Measurements from ENCODE around the gene KCND1. TPM values are rescaled to one million over a fixed set of nuclear protein-coding genes. Genes with fewer than 3 reads are reported as not detected.

Gene KCND1
- total and polyA plus RNA-seq, 10 donors, result 1.5 to 3.7 (median 2.1) TPM

DNA sequence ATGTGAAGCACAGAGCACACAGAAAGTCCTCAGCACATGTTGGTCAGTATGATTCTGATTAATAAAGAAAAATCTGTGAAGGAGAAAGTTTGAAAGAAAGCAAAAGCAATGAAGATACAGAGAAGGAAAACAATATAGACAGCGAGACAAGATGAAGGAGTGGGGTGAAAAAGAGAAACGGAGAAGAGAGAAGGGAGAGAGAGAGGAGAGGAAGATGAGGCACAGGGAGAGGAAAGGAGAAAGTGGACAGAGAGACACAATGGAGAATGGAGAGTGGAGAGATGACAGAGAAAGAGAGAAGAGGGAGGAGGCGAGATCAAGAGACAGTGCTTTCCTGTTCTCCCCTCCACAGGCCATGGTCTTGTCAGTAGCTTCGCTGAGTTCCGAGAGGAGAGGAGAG, 3.9 kb upstream of the KCND1 start:
- 86 to 96% (median 95%) methylated on average over 4 to 5 of the region's 5 CpGs for WGBS, 5 donors
- intact Hi-C loops (cut with DNase I; ENCODE audit: low total_unique reads), result no loop called here
- Histone ChIP-seq H3K27me3 (replicated peaks in 1 of 7) (peaks cover 0 to 13% (median 0%) of the 10 kb centered on the region in 7 donors), H3K9me3 (no peaks in the 10 kb centered on the region), H3K4me1 (peaks cover 0 to 17% (median 11%) of the 10 kb centered on the region in 6 donors), H3K4me3 (no peak overlapping the region), H3K36me3 (peaks cover 0 to 71% (median 33%) of the 10 kb centered on the region in 6 donors), H3K27ac (no peak overlapping the region)
- TF ChIP-seq, protein P1, sequence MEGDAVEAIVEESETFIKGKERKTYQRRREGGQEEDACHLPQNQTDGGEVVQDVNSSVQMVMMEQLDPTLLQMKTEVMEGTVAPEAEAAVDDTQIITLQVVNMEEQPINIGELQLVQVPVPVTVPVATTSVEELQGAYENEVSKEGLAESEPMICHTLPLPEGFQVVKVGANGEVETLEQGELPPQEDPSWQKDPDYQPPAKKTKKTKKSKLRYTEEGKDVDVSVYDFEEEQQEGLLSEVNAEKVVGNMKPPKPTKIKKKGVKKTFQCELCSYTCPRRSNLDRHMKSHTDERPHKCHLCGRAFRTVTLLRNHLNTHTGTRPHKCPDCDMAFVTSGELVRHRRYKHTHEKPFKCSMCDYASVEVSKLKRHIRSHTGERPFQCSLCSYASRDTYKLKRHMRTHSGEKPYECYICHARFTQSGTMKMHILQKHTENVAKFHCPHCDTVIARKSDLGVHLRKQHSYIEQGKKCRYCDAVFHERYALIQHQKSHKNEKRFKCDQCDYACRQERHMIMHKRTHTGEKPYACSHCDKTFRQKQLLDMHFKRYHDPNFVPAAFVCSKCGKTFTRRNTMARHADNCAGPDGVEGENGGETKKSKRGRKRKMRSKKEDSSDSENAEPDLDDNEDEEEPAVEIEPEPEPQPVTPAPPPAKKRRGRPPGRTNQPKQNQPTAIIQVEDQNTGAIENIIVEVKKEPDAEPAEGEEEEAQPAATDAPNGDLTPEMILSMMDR (IDR thresholded peaks at IDR 0.05 in 8 of 11, conservative IDR thresholded peaks at IDR 0.05 in 3 of 11), result no peak
- TF ChIP-seq POLR2AphosphoS5 (IDR thresholded peaks at IDR 0.05), result no peak
- TF ChIP-seq POLR2A (IDR thresholded peaks at IDR 0.05), result no peak
- no peak for DNase-seq

DNA sequence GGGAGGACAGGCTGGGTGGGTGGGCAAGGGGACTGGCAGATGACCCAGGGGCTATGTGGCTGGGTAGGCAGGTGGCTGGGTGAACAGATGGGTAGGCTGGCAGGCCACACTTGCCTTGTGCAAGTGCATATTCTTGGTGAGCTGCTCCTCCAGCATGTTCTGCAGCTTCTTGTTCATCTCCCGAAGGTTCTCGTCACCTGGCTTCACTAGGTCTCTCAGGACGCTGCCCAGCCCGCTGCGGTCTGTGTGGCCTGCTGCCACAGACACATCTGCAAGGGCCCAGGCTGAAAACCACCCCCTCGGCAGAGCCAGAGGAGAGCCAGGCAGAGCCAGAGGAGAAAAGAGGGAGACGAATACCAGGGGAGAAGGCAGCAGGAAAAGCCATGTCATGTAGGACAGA, 3.4 kb upstream of the KCND1 start:
- Histone ChIP-seq H3K4me1 (peaks cover 0 to 17% (median 11%) of the 10 kb centered on the region in 6 donors), H3K27me3 (replicated peaks in 1 of 7) (peaks cover 0 to 13% (median 0%) of the 10 kb centered on the region in 7 donors), H3K36me3 (peaks cover 0 to 66% (median 31%) of the 10 kb centered on the region in 6 donors), H3K27ac (no peak overlapping the region), H3K4me3 (no peak overlapping the region), H3K9me3 (no peaks in the 10 kb centered on the region)
- WGBS, 5 donors, result 87 to 98% (median 96%) methylated on average over 7 of the region's 7 CpGs
- intact Hi-C loops (cut with DNase I; ENCODE audit: low total_unique reads), result no loop called here
- TF ChIP-seq POLR2A (IDR thresholded peaks at IDR 0.05) (no peak), POLR2AphosphoS5 (IDR thresholded peaks at IDR 0.05) (no peak)
- TF ChIP-seq, protein P1 (IDR thresholded peaks at IDR 0.05 in 8 of 11, conservative IDR thresholded peaks at IDR 0.05 in 3 of 11), result no peak
- peak; percentile 61 for DNase-seq

DNA sequence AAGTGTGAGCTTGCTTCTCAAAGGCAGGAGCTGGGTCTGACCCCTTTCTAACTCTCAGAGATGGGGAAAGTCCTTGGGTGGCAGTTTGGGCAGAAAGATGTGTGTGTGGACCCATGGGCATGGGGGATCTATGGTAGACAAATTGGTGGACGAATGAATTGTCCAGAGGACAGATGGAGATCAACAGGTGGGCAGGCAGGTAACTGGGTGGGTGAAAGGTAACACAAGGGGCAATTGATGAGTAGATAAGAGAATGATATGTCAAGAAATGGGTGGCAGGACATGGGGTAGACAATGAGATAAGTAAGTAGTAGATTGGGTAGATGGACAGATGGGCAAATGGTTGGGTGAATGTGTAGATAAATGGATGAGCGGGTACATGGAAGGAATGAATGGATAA, 2.9 kb upstream of the KCND1 start:
- Histone ChIP-seq H3K36me3 (peaks cover 0 to 62% (median 31%) of the 10 kb centered on the region in 6 donors), H3K4me3 (no peak overlapping the region), H3K27ac (no peak overlapping the region), H3K27me3 (replicated peaks in 1 of 7) (peaks cover 0 to 13% (median 0%) of the 10 kb centered on the region in 7 donors), H3K4me1 (peaks cover 0 to 17% (median 11%) of the 10 kb centered on the region in 6 donors), H3K9me3 (no peaks in the 10 kb centered on the region)
- 81 to 100% (median 92%) methylated on average over 2 of the region's 2 CpGs for WGBS, 5 donors
- no peak for DNase-seq
- intact Hi-C loops (cut with DNase I; ENCODE audit: low total_unique reads), result no loop called here
- TF ChIP-seq, protein P1 (IDR thresholded peaks at IDR 0.05 in 8 of 11, conservative IDR thresholded peaks at IDR 0.05 in 3 of 11), result no peak
- TF ChIP-seq POLR2AphosphoS5 (IDR thresholded peaks at IDR 0.05), result no peak
- no peak for TF ChIP-seq POLR2A (IDR thresholded peaks at IDR 0.05)

DNA sequence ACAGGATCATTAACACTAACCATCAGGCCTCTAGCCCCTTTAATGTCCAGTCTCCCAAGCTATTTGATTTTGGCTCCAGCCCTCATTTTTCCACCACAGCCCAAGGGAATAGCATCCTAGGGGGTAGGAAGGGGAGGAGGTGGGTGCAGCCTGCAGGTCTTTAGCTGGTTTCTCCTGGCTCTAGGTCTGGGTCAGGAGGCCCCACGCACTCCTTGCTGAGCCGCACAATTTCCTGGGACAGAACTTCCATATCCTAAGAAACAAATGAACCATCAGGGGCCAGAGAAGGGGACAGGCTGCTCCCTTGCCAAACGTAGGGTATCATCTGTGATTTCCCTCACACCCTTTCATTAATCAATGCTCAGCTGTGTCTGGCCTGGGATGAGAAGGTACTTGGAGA, 2.4 kb upstream of the KCND1 start:
- peaks cover 0 to 17% (median 11%) of the 10 kb centered on the region in 6 donors for H3K4me1 ChIP-seq
- intact Hi-C loops (cut with DNase I; ENCODE audit: low total_unique reads), result no loop called here
- no peak overlapping the region for H3K4me3 ChIP-seq
- TF ChIP-seq, protein P1 (IDR thresholded peaks at IDR 0.05 in 8 of 11, conservative IDR thresholded peaks at IDR 0.05 in 3 of 11), result no peak
- TF ChIP-seq POLR2AphosphoS5 (IDR thresholded peaks at IDR 0.05), result no peak
- TF ChIP-seq POLR2A (IDR thresholded peaks at IDR 0.05), result no peak
- peaks cover 0 to 57% (median 31%) of the 10 kb centered on the region in 6 donors for H3K36me3 ChIP-seq
- DNase-seq, result peak; percentile 53
- H3K27ac ChIP-seq, result no peak overlapping the region
- WGBS, 5 donors, result 78 to 92% (median 83%) methylated on average over 3 of the region's 3 CpGs; no CpG with 5 or more reads in 1 of the 5 donors
- H3K27me3 ChIP-seq (replicated peaks in 1 of 7), result peaks cover 0 to 13% (median 0%) of the 10 kb centered on the region in 7 donors
- H3K9me3 ChIP-seq, result no peaks in the 10 kb centered on the region

Data from spleen (tissue), 11 donors.